OCI-LY7 (cell line): ENCODE data around the gene SYNGR2. TPM values are rescaled to one million over a fixed set of nuclear protein-coding genes. Genes with fewer than 3 reads are reported as not detected.

Experiments used
- BruUV-seq: library from RNA; stranded (reverse); fragments of 400-500 nt; replicated peaks from 2 replicates; lab custom pipeline; 2021; lab: Mats Ljungman, UMichigan
- CTCF ChIA-PET: fragments of 300-600 bp; sonication (Branson Sonifier 250); formaldehyde crosslinking; loops from one replicate; lab custom pipeline; 2022; ENCODE audit warnings: antibody characterized with exemption; ENCODE audit not compliant: unreplicated experiment; lab: Charles Lee
- POLR2A ChIA-PET: fragments of 300-600 bp; sonication (Branson Sonifier 250); formaldehyde crosslinking; loops from one replicate; lab custom pipeline; 2022; ENCODE audit warnings: antibody characterized with exemption; lab: Charles Lee
- DNase-seq: peaks from one replicate; pipeline ENCODE4 v3.0.0-alpha.2; 2015; ENCODE audit warnings: low spot score
- H2AFZ ChIP-seq: fragments of 200-600 bp; sonication (generic), shearing (Covaris generic); 2 replicates; pipeline ENCODE4 v1.6.1; 2014; ENCODE audit warnings: mild to moderate bottlenecking, antibody characterized with exemption, low read length, moderate library complexity
- H3K27ac ChIP-seq: fragments of 200-600 bp; sonication (generic); 2 replicates; pipeline ENCODE4 v1.5.1; 2014; ENCODE audit warnings: mixed run types, low read depth, mild to moderate bottlenecking, moderate library complexity, low read length, inconsistent platforms; ENCODE audit not compliant: poor library complexity, severe bottlenecking
- H3K36me3 ChIP-seq: fragments of 200-600 bp; sonication (generic); 2 replicates; pipeline ENCODE4 v1.6.1; 2014; ENCODE audit warnings: mild to moderate bottlenecking, antibody characterized with exemption, low read length, moderate library complexity, mixed read lengths; ENCODE audit not compliant: insufficient read depth
- H3K4me1 ChIP-seq: fragments of 200-600 bp; sonication (generic); 2 replicates; pipeline ENCODE4 v1.5.1; 2014; ENCODE audit warnings: mild to moderate bottlenecking, low read length; ENCODE audit not compliant: insufficient read depth, poor library complexity, severe bottlenecking
- H3K4me2 ChIP-seq: fragments of 200-600 bp; sonication (generic); 2 replicates; pipeline ENCODE4 v1.6.1; 2014; ENCODE audit warnings: mild to moderate bottlenecking, low read length
- H3K4me3 ChIP-seq: fragments of 200-600 bp; sonication (generic); 2 replicates; pipeline ENCODE4 v1.5.1; 2014; ENCODE audit warnings: mild to moderate bottlenecking, low read depth, low read length; ENCODE audit not compliant: poor library complexity, severe bottlenecking
- H3K79me2 ChIP-seq: fragments of 200-600 bp; sonication (generic); 2 replicates; pipeline ENCODE4 v1.6.1; 2016; ENCODE audit warnings: low read depth, mild to moderate bottlenecking, low read length, moderate library complexity, mixed read lengths; ENCODE audit not compliant: insufficient read depth
- H3K9me2 ChIP-seq: fragments of 200-600 bp; sonication (generic); 2 replicates; pipeline ENCODE4 v1.6.1; 2016; ENCODE audit warnings: mild to moderate bottlenecking, low read length, mixed read lengths; ENCODE audit not compliant: insufficient read depth
- H3K9me3 ChIP-seq: fragments of 200-600 bp; sonication (generic); 2 replicates; pipeline ENCODE4 v1.6.1; 2014; ENCODE audit warnings: mild to moderate bottlenecking, mixed run types, low read length, mixed read lengths
- H4K20me1 ChIP-seq: fragments of 200-600 bp; sonication (generic); 2 replicates; pipeline ENCODE4 v1.6.1; 2014; ENCODE audit warnings: mild to moderate bottlenecking, antibody characterized with exemption, low read length, moderate library complexity, mixed read lengths; ENCODE audit not compliant: insufficient read depth
- CTCF ChIP-seq: fragments of 200-600 bp; sonication (generic); conservative IDR thresholded peaks from 2 replicates; pipeline ENCODE4 v1.5.1; 2014; ENCODE audit warnings: mild to moderate bottlenecking, antibody characterized with exemption, low read length, moderate library complexity, mixed read lengths
- EZH2phosphoT487 ChIP-seq: fragments of 200-600 bp; sonication (generic); IDR thresholded peaks from 2 replicates; pipeline ENCODE4 v1.6.1; 2018; ENCODE audit warnings: low read depth, borderline replicate concordance, mild to moderate bottlenecking, mixed run types, antibody characterized with exemption, low read length, moderate library complexity, mixed read lengths
- intact Hi-C: fragments of 100-400 bp; cut with micrococcal nuclease; formaldehyde crosslinking; loops from one replicate; pipeline ENCODE4 v1.10.0; 2022; ENCODE audit not compliant: unreplicated experiment
- total RNA-seq, 2 experiments: library from RNA; depleted of rRNA in 1 of 2; stranded (reverse); fragments of >200 nt in 1 of 2; shearing (Covaris generic) in 1 of 2; gene quantifications; 2 replicates each; pipeline ENCODE4 v1.2.3, GENCODE V29; 2014 to 2022

Gene SYNGR2
- total RNA-seq, 2 experiments from 2014 or later = 35.4 to 44.9 TPM

GRCh38 chr17:78159575-78160158 lies 8.7 kb upstream of the SYNGR2 start:
- no peak for DNase-seq
- H2AFZ ChIP-seq = no peak overlapping the region
- no peak overlapping the region for H3K27ac ChIP-seq
- H3K9me3 ChIP-seq = no peaks in the 10 kb centered on the region
- no peaks in the 10 kb centered on the region for H4K20me1 ChIP-seq
- no peak overlapping the region for H3K4me2 ChIP-seq
- H3K4me3 ChIP-seq = no peak overlapping the region
- H3K79me2 ChIP-seq = no peaks in the 10 kb centered on the region
- no TSS peak for BruUV-seq
- no peak for TF ChIP-seq CTCF
- no peak for TF ChIP-seq EZH2phosphoT487
- intact Hi-C loops = no loop called here
- no peaks in the 10 kb centered on the region for H3K9me2 ChIP-seq
- peaks cover 20% of the 10 kb centered on the region for H3K4me1 ChIP-seq
- ChIA-PET POLR2A (no interaction called here), CTCF (no interaction called here)
- H3K36me3 ChIP-seq = no peaks in the 10 kb centered on the region

GRCh38 chr17:78163881-78164747 lies 4.3 kb upstream of the SYNGR2 start:
- POLR2A ChIA-PET = no interaction called here
- H3K4me3 ChIP-seq = no peak overlapping the region
- intact Hi-C loops = no loop called here

More at GRCh38 chr17:78163881-78164747, 4.3 kb upstream of the SYNGR2 start:
- Histone ChIP-seq H3K4me1 (peaks cover 20% of the 10 kb centered on the region), H2AFZ (no peak overlapping the region), H3K9me3 (no peaks in the 10 kb centered on the region), H3K36me3 (no peaks in the 10 kb centered on the region), H4K20me1 (no peaks in the 10 kb centered on the region), H3K79me2 (no peaks in the 10 kb centered on the region), H3K4me2 (no peak overlapping the region), H3K9me2 (no peaks in the 10 kb centered on the region), H3K27ac (no peak overlapping the region)
- CTCF ChIA-PET = no interaction called here
- no peak for DNase-seq
- TF ChIP-seq CTCF (no peak), EZH2phosphoT487 (no peak)
- no TSS peak for BruUV-seq
